ENCODE data around the gene JAG1. TPM values are rescaled to one million over a fixed set of nuclear protein-coding genes. Genes with fewer than 3 reads are reported as not detected.
A peak's percentile ranks its signal among the peaks of the same experiment; 100 is the strongest.
"Not testable (repeated sequence)": the region's sequence is repeated elsewhere in the genome, so short reads cannot be mapped to it uniquely, and the experiment has no call there.

Gene JAG1
- total RNA-seq, 4 donors from 2014 or later: 133 to 367 (median 191) TPM

DNA sequence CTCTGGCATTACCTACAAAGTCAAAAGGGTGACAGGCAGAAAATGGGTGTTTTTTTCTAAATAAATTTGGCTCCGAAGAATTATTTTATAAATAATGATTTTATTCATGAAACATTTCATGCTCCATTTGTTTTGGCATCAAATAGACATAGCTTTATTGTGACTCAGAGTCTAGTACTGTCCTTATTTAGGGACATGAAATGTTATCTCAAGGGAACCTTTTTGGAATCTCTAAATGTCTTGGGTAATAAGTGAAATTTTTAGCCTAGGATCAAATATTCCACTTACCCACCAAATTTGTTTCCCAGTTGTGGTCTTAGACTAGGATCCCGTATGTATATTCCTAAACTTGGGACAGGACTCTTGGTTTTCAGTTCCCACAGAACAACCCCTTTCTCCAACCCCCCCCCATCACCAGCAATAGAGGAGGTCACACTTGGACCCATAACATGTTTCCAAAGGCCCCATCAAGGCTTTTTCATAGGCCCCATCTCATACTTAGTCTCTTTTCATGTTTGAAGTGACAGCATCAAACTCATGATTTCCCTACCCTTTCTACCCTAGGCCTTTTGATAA is 81.8 kb downstream of the JAG1 start:
- TF ChIP-seq CTCF (IDR thresholded peaks at IDR 0.05): no peak
- TF ChIP-seq POLR2AphosphoS5 (IDR thresholded peaks at IDR 0.05): no peak
- no peak for TF ChIP-seq POLR2A (IDR thresholded peaks at IDR 0.05)
- no peak for TF ChIP-seq EP300 (IDR thresholded peaks at IDR 0.05)
- Histone ChIP-seq H3K9me3 (no peaks in the 10 kb centered on the region), H3K4me1 (peaks cover 42% of the 10 kb centered on the region), H3K27ac (peak overlapping the region; percentile 67), H3K4me3 (no peak overlapping the region), H3K27me3 (no peaks in the 10 kb centered on the region), H3K36me3 (no peaks in the 10 kb centered on the region)
- DNase-seq (ENCODE audit: low spot score in 2 of 2): no peak
- WGBS: 49% methylated on average over 2 of the region's 2 CpGs

DNA sequence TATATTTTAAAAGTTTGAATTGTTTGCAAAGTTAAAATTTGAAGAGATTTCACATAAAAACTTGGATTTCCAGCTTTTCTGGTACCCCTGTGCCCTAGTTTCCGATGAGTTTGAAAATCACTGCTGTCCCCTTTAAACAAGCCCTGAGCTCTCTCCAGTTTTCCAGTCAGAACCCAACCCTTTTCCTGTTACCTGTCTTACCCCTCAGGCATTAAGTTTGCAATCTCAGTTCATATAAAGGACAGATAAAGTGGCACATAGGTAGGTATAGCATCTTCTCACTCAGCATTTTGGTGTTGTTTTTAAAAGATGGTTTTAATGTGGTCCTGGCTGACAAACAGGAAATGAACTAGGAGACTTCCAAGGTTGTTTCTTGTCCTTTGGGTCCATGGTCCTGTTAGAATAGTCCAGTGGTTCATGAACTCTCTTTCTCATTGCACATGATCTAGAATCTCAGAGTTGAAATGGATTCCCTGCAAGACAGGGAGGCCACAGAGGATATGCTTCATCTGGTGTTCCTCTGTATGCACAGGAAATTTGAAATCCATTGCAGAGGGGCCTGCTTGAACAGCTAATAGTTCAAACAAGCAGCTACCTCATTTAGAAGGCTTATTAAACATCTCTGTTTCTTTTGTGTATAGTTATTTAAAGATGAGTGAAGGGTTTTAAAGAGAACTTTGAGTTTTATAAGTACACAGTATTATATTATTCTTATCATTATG is 82.7 kb downstream of the JAG1 start:
- no peaks in the 10 kb centered on the region for H3K9me3 ChIP-seq
- 52% methylated on average over 1 of the region's 1 CpG for WGBS
- no peak for DNase-seq (ENCODE audit: low spot score in 2 of 2)

DNA sequence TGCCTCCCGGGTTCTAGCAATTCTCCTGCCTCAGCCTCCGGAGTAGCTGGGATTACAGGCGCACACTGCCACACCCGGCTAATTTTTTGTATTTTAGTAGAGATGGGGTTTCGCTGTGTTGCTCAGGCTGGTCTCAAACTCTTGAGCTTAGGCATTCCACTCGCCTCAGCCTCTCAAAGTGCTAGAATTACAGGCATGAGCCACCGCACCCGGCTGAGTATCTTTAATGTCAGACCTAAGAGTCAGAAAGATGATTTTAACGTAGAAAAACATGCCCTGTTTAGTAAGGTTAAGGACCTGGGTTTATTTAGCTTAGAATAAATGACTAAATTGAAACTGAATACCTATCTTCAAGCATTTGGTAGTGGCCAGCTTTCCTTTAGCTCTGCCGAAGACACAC is 83.4 kb downstream of the JAG1 start:
- not testable (repeated sequence) for DNase-seq (ENCODE audit: low spot score in 2 of 2); H3K9me3 ChIP-seq; H3K4me3 ChIP-seq; H3K36me3 ChIP-seq; H3K27me3 ChIP-seq
- peak overlapping the region; percentile 67 for H3K27ac ChIP-seq
- H3K4me1 ChIP-seq: peaks cover 39% of the 10 kb centered on the region
- 73% methylated on average over 10 of the region's 10 CpGs for WGBS

More for the DNA sequence above, 82.7 kb downstream of the JAG1 start:
- Histone ChIP-seq H3K27ac (peak overlapping the region; percentile 67), H3K27me3 (no peaks in the 10 kb centered on the region), H3K4me3 (no peak overlapping the region), H3K36me3 (no peaks in the 10 kb centered on the region), H3K4me1 (peaks cover 42% of the 10 kb centered on the region)
- TF ChIP-seq POLR2AphosphoS5 (IDR thresholded peaks at IDR 0.05) (no peak), CTCF (IDR thresholded peaks at IDR 0.05) (no peak), POLR2A (IDR thresholded peaks at IDR 0.05) (no peak)

Other genes starting within 250 kb of the JAG1 start
- gene MKKS, start 239.8 kb downstream of the JAG1 start, total RNA-seq: 10 to 100 TPM in 1 of 4 donors, 1 to 10 TPM in 3; 8.7 to 11.2 (median 9.6) TPM
- gene SLX4IP, start 238.7 kb downstream of the JAG1 start, total RNA-seq: 1 to 10 TPM; 4.8 to 7.2 (median 5.7) TPM

Measured in suprapubic skin (tissue), 4 donors.